Stimulated activated naive CD8-positive, alpha-beta T cell treated with anti-CD3 and anti-CD28 coated beads, Interleukin-15, amount 100 ng/mL, for 72 hours (primary cell): ENCODE results near the gene AIFM2.

Experiments used
- ATAC-seq: fragments of 150-1000 bp; cut with Tn5 transposase; 2 replicates; pipeline ENCODE4 v1.10.0; 2021; ENCODE audit warnings: mild to moderate bottlenecking, moderate library complexity
- DNase-seq, 2 donors: peaks; one replicate each; pipeline ENCODE4 v3.0.0; 2021 to 2022
- H3K27ac Mint-ChIP-seq, 2 donors: one replicate each; pipeline ENCODE4 v1.8.0; 2022; ENCODE audit warnings: mild to moderate bottlenecking in 2 of 2, mixed read lengths in 2 of 2, moderate library complexity in 2 of 2
- H3K27me3 Mint-ChIP-seq: one replicate; pipeline ENCODE4 v1.8.0; 2022; ENCODE audit warnings: mixed read lengths
- H3K4me1 Mint-ChIP-seq: one replicate; pipeline ENCODE4 v1.8.0; 2022; ENCODE audit warnings: mild to moderate bottlenecking, mixed read lengths
- H3K4me3 Mint-ChIP-seq, 2 donors: one replicate each; pipeline ENCODE4 v1.8.0; 2022; ENCODE audit warnings: mild to moderate bottlenecking in 2 of 2, mixed read lengths in 2 of 2, moderate library complexity in 1 of 2
- H3K9me3 Mint-ChIP-seq, 2 donors: one replicate each; pipeline ENCODE4 v1.8.0; 2022; ENCODE audit warnings: mixed read lengths in 2 of 2

The AIFM2 gene

GRCh38 chr10:70069346-70069745 lies 63.3 kb downstream of the AIFM2 start:
- peak overlapping the region in 1 of 2 donors; percentile 20 for H3K27ac Mint-ChIP-seq
- ATAC-seq (no peak), DNase-seq (no peak)
- no peaks in the 10 kb centered on the region for H3K4me1 Mint-ChIP-seq
- no peaks in the 10 kb centered on the region for H3K27me3 Mint-ChIP-seq
- no peak overlapping the region for H3K4me3 Mint-ChIP-seq
- H3K9me3 Mint-ChIP-seq = no peaks in the 10 kb centered on the region

GRCh38 chr10:70068925-70069324 lies 63.7 kb downstream of the AIFM2 start:
- Mint-ChIP-seq H3K27me3 (no peaks in the 10 kb centered on the region), H3K27ac (no peak overlapping the region), H3K9me3 (no peaks in the 10 kb centered on the region), H3K4me1 (no peaks in the 10 kb centered on the region), H3K4me3 (no peak overlapping the region)
- DNase-seq (no peak), ATAC-seq (no peak)

GRCh38 chr10:70067586-70067985 lies 65.0 kb downstream of the AIFM2 start:
- DNase-seq (no peak), ATAC-seq (no peak)
- Mint-ChIP-seq H3K27ac (no peak overlapping the region), H3K27me3 (no peaks in the 10 kb centered on the region), H3K4me1 (no peaks in the 10 kb centered on the region), H3K9me3 (no peaks in the 10 kb centered on the region), H3K4me3 (no peak overlapping the region)

- ATAC-seq (no peak), DNase-seq (no peak)
- Mint-ChIP-seq H3K4me3 (no peak overlapping the region), H3K27me3 (no peaks in the 10 kb centered on the region), H3K4me1 (no peaks in the 10 kb centered on the region), H3K9me3 (no peaks in the 10 kb centered on the region), H3K27ac (no peak overlapping the region)
Observed at GRCh38 chr10:70066190-70066589, 66.4 kb downstream of the AIFM2 start.

GRCh38 chr10:70064486-70064885 lies 68.1 kb downstream of the AIFM2 start:
- DNase-seq = no peak
- Mint-ChIP-seq H3K4me1 (no peaks in the 10 kb centered on the region), H3K27me3 (no peaks in the 10 kb centered on the region), H3K4me3 (no peak overlapping the region), H3K27ac (peak overlapping the region in 1 of 2 donors; percentile 72), H3K9me3 (no peaks in the 10 kb centered on the region)
- ATAC-seq = no peak

GRCh38 chr10:70063418-70064098 lies 69.1 kb downstream of the AIFM2 start:
- Mint-ChIP-seq H3K27ac (no peak overlapping the region), H3K4me3 (no peak overlapping the region)

More at GRCh38 chr10:70063418-70064098, 69.1 kb downstream of the AIFM2 start:
- no peak for DNase-seq
- H3K27me3 Mint-ChIP-seq = no peaks in the 10 kb centered on the region
- H3K9me3 Mint-ChIP-seq = no peaks in the 10 kb centered on the region
- ATAC-seq = no peak
- no peaks in the 10 kb centered on the region for H3K4me1 Mint-ChIP-seq
